GM12801 (cell line): ENCODE measurements around the gene F11.

Source experiments
- CTCF ChIP-seq: IDR thresholded peaks from one replicate; pipeline ENCODE4 v1.5.1; 2011; ENCODE audit warnings: control low read depth; ENCODE audit not compliant: insufficient read length; ENCODE audit errors: extremely low read depth

Gene F11

GRCh38 chr4:186260117-186260503 lies 5.9 kb upstream of the F11 start:
- no peak for TF ChIP-seq CTCF

GRCh38 chr4:186260504-186261448 lies 5.2 kb upstream of the F11 start:
- TF ChIP-seq CTCF: no peak

- no peak for TF ChIP-seq CTCF
Measured at GRCh38 chr4:186264660-186265059, 1.3 kb upstream of the F11 start.

GRCh38 chr4:186266729-186267456 lies 904 bp downstream of the F11 start:
- no peak for TF ChIP-seq CTCF

GRCh38 chr4:186271081-186271678 lies 5.2 kb downstream of the F11 start:
- TF ChIP-seq CTCF: no peak

GRCh38 chr4:186272699-186273391 lies 6.9 kb downstream of the F11 start:
- no peak for TF ChIP-seq CTCF

- TF ChIP-seq CTCF: no peak
Measured at GRCh38 chr4:186283311-186283710, 17.3 kb downstream of the F11 start.
